IPS-NIHi11 (cell line): ENCODE measurements around the gene RNMT.
"Not testable (repeated sequence)": the region's sequence is repeated elsewhere in the genome, so short reads cannot be mapped to it uniquely, and the experiment has no call there.

Experiments used
- DNase-seq: peaks from one replicate; pipeline ENCODE4 v3.0.0; 2012; ENCODE audit warnings: mixed read lengths, low spot score

The RNMT gene

DNA sequence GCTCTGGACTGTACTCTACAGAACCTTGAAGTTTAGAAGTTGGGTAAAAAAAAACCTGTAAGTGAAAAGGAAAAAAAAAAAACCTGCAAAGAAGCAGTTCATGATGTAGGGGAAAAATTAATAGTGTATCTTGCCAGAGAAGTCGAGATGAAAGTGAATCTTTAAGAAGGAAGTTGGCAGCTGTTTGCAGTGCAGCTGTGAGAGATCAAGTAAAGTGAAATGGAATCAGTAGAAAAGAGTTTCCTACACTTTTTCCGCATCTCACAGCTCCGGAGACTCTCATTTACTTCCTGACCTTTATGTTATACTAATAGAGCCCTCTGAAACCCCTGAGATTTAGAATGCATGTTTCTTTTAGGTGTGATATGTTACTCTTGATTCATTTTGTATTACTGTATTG lies 19.2 kb downstream of the RNMT start:
- DNase-seq: no peak

DNA sequence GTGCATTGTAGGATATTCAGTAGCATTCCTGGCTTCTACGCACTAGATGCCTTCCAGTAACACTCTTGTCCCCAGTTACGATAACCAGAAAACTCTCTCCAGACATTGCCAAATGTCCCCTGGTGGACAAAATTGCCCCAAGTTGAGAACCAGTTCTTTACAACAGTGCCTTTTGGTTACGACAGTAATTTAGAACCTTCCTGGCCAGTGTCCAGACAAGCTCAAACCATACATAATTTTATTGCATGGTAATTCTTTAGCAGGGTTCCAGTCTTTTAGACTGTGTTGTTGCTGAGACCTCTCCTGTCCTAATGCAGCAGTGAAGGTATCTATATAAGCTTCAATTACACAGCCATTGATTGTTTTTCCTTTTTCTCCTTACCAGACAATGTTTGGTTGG lies 20.2 kb downstream of the RNMT start:
- no peak for DNase-seq

GRCh38 chr18:13751599-13751998 lies 25.1 kb downstream of the RNMT start:
- DNase-seq: not testable (repeated sequence)

DNA sequence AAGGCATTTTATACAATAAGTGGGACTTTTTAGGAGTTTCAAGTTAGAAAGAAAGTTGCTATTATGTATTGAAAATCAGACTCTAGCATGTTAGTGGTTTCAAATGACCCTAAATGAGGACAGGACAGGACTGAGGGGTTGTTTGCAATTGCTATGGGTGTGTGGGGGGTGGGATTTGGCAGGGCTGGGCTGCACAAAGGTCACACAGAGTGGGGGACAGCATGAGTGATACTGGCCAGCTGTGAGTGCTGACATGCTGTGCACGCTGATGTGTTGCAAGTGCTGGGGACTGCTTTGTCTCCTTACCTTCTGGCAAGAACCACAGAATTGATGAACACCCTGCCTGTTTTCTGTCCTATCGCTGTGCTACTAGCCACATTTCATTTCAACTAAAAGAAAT lies 29.8 kb downstream of the RNMT start:
- no peak for DNase-seq

GRCh38 chr18:13756671-13757070 lies 30.2 kb downstream of the RNMT start:
- no peak for DNase-seq

DNA sequence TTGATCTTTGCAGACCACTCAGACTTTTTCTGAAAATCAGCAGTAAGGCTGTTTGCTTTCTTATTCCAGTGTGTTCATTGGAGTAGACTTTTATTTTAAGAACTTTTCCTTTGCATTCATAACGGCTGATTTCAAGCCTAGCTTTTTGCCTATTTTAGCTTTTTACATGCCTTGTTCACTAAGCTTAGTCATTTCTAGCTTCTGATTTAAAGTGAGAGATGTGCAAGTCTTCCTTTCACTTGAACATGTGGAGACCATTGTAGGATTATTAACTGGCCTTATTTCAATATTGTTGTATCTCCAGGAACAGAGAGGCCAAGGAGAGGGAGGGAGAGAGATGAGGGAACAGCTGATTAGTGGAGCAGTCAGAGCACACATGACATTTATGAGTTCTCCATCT lies 32.1 kb downstream of the RNMT start:
- no peak for DNase-seq

- DNase-seq: no peak
These were observed 33.6 kb downstream of the RNMT start for GRCh38 chr18:13760047-13760446.

- DNase-seq: no peak
These were observed 36.4 kb downstream of the RNMT start for GRCh38 chr18:13762690-13763439.

DNA sequence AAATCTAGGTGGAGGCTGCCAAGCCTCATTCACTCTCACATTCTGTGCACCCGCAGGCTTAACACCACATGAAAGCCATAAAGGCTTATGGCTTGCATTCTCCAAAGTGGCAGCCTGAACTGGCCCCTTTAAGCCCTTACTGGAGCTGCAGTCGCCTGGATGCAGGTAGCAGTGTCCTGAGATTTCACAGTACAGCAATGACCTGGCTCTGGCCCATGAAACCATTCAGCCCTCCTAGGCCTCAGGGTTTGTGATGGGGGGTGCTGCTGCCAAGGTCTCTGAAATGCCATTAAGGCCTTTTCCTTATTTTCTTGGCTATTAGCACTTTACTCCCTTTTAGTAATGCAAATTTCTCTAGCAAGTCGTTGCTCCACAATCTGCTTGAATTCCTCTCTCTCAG lies 48.6 kb downstream of the RNMT start:
- DNase-seq: no peak

DNA sequence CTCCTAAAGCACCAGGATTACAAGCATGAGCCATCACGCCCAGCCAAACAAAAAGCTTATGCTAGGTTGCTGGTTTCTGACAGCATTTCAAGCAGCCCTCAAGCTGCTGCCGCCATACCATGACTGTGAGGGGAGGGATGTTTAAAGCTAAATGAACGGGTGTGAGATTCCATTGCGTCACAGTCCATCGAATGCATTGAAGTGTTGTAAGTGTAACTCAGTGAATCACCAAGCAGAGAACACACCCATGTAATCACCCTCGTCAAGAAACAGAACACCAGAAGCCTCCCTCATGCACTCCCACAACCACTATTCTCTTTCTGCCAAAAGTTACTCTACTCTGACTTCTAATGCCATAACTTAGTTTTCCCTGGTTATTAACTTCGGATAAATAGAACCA lies 64.7 kb downstream of the RNMT start:
- DNase-seq: no peak

GRCh38 chr18:13793819-13794218 lies 67.3 kb downstream of the RNMT start:
- no peak for DNase-seq

- no peak for DNase-seq
These were observed 70.0 kb downstream of the RNMT start for GRCh38 chr18:13796515-13796914.

GRCh38 chr18:13797157-13797611 lies 70.7 kb downstream of the RNMT start:
- no peak for DNase-seq

DNA sequence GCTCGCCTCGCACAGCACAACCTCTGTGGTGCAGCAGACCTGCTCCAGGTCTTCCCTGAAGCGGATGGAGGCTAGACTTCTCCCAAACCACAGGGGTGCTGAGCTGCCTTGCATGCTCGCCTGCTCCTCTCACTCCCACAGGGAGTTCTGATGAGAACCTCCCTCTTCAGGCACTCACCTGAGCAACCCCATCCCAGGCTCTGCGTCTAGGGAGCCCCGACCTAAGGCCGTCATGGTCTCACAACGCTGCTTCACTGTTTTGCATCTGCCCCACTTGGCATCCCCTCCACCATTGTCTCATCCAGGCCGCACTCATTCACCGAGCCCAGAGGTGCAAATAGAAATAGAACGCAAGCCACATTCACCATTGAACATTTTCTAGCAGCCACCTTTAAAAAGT lies 72.9 kb downstream of the RNMT start:
- no peak for DNase-seq

- DNase-seq: peak; percentile 70
These were observed 74.2 kb downstream of the RNMT start for GRCh38 chr18:13800505-13801259.

GRCh38 chr18:13801260-13801601 lies 74.8 kb downstream of the RNMT start:
- no peak for DNase-seq

GRCh38 chr18:13804305-13804704 lies 77.8 kb downstream of the RNMT start:
- DNase-seq: no peak

DNA sequence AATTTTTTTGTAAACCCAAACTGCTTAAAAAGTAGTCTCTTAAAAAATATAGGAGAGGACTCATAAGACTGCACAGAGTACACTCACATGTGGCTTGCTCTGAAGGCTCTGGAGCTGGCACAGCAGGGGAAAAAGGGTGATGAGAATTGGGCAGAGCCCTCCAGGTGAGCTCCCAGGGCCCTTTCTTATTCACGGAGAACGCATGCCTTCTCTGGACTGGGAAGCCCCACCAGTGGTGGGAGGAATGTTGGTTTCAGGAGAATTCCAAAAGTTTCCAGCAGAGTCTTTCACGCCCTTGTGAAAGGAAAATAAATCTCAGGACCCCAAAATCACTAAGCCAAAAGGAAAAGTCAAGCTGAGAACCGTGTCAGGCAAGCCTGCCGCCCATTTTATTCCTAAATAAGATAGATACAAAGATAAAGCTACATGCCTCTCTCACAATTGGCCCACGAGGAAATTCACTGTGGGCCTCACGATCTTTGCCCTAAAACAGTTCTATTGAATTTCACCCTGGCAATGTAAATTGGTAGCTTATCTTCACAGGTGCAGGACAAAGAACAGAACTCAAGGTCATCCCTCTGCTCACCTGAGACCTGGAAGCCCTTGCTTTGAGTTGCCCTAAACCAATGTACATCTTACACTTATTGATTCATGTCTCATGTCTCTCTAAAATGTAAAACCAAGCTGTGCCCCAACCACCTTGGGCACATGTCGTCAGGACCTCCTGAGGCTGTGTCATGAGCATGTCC lies 82.0 kb downstream of the RNMT start:
- DNase-seq: no peak

GRCh38 chr18:13809043-13809430 lies 82.6 kb downstream of the RNMT start:
- DNase-seq: no peak

GRCh38 chr18:13809531-13810255 lies 83.2 kb downstream of the RNMT start:
- no peak for DNase-seq

- no peak for DNase-seq
These were observed 84.5 kb downstream of the RNMT start for GRCh38 chr18:13810950-13811485.

DNA sequence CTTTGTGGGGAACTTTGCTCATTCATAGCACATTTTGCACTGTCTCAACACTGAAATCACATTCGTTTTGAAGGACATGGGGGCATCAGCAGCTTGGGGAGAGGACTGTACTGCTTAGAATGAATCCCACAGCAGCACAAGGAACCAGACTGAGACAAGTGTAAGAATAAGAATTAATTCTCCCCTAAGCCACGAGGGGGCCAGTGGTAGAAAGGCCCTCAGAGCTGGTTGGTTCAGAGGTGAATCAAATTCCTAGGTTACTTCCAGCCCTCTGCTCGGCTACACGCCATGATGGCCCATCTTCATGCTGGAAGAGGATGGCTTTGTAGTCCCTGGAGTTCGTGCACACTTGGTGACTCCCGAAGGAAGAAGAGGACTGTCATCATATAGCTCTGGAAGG lies 85.5 kb downstream of the RNMT start:
- DNase-seq: peak; percentile 41
